Measurements from ENCODE around the gene ZFPM1. TPM values are rescaled to one million over a fixed set of nuclear protein-coding genes. Genes with fewer than 3 reads are reported as not detected.

ZFPM1 gene
- total RNA-seq, 2 experiments from 2014 or later = 15.0 to 18.0 TPM

DNA sequence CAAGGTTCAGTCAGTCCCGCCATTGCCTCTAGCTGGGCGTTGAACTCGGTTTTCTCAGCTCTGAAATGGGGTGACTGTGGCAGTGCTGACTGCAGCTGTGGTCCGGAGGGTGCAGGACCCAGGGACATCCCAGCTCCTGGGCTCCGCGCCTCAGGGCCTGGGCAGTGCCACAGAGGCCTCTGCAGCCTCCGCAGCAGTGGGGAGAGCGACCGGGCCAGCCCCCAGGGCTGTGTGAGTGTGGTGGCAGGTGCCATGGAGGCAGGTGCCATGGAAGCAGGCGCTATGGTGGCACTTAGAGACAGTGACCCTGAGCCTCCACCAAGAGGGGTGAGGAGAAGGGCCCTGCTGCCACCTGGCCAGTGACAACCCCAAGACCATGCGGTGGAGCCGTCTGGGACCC lies 39.4 kb upstream of the ZFPM1 start:
- Mint-ChIP-seq H3K4me3 (no peak overlapping the region), H3K27me3 (no peaks in the 10 kb centered on the region), H3K36me3 (ENCODE audit: low read depth) (no peaks in the 10 kb centered on the region), H3K4me1 (ENCODE audit: low read depth) (no peaks in the 10 kb centered on the region), H3K9me3 (no peaks in the 10 kb centered on the region), H3K27ac (no peak overlapping the region)
- intact Hi-C loops (cut with micrococcal nuclease) = no loop called here
- CTCF ChIA-PET = interaction anchor here (1.4 kb wide), 1 partner anchor 24 kb away, joined by 3 read pairs; no protein-coding TSS in a partner anchor
- TF ChIP-seq, protein P1, sequence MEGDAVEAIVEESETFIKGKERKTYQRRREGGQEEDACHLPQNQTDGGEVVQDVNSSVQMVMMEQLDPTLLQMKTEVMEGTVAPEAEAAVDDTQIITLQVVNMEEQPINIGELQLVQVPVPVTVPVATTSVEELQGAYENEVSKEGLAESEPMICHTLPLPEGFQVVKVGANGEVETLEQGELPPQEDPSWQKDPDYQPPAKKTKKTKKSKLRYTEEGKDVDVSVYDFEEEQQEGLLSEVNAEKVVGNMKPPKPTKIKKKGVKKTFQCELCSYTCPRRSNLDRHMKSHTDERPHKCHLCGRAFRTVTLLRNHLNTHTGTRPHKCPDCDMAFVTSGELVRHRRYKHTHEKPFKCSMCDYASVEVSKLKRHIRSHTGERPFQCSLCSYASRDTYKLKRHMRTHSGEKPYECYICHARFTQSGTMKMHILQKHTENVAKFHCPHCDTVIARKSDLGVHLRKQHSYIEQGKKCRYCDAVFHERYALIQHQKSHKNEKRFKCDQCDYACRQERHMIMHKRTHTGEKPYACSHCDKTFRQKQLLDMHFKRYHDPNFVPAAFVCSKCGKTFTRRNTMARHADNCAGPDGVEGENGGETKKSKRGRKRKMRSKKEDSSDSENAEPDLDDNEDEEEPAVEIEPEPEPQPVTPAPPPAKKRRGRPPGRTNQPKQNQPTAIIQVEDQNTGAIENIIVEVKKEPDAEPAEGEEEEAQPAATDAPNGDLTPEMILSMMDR (IDR thresholded peaks at IDR 0.05) = no peak
- POLR2A ChIA-PET = no interaction called here
- DNase-seq = no peak
- no peak for ATAC-seq

DNA sequence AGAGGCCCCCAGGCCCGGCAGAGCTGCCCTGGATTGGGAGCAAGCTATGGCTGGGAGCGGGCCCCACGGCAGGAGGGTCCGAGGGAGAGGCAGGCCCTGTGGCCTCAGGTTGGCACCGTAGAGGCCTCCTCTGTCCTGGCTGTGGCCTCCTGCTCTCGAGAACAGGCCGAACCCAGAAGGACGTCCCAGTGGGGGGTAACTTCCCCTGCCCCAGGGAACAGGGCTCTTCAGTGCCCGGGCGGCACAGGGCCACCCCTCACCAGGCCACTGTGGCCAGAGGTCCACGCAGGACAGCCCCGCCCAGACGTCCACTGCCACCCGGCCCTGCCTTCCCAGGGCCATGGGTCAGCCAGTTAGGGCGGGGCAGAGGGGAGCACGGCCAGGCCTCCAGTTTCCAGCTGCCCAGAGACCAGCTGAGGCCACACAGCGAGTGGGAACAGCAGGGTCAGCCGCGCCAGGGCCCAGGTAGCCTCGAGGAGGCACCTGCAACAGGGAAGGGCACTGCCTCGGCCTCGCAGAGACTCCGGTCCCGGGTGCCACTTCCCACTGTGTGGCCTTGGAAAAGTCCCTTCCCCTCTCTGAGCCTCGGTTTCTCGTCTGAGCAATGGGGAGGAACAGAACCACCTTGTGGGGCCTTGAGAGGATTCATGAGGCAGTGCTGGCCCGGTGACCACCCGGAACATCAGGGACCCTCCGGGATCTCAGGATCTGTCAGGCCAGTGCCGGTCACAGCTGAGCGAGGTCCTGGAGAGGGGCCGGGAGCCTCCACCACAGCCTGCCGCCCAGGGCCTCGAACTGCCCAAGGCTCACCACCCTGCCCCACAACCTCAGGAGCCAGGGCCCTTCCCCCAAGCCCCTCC lies 38.3 kb upstream of the ZFPM1 start:
- no peaks in the 10 kb centered on the region for H3K4me1 Mint-ChIP-seq (ENCODE audit: low read depth)
- no peak for DNase-seq
- H3K9me3 Mint-ChIP-seq = no peaks in the 10 kb centered on the region
- ChIA-PET POLR2A (no interaction called here), CTCF (interaction anchor here (1.4 kb wide), 1 partner anchor 23 kb away, joined by 3 read pairs; no protein-coding TSS in a partner anchor)
- TF ChIP-seq, protein P1 (IDR thresholded peaks at IDR 0.05) = no peak
- H3K4me3 Mint-ChIP-seq = no peak overlapping the region
- H3K27me3 Mint-ChIP-seq = no peaks in the 10 kb centered on the region
- intact Hi-C loops (cut with micrococcal nuclease) = no loop called here
- H3K36me3 Mint-ChIP-seq (ENCODE audit: low read depth) = no peaks in the 10 kb centered on the region
- ATAC-seq = no peak
- H3K27ac Mint-ChIP-seq = no peak overlapping the region

DNA sequence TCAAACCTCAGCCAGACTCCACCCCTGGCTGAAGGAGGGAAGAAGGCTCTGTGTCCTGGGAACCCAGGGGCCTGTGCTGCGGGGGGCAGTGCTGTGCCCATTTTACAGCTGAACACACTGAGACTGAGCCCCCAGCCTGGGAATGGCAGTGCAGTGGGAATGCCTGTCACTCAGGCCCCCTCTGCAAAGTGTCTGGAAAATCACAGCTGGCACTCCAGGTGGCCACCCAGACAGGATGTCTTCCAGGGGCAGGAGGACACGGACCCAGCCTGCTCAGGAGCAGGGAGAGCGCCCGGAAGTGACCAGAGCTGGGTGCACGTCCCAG lies 37.7 kb upstream of the ZFPM1 start:
- ChIA-PET POLR2A (no interaction called here), CTCF (no interaction called here)
- ATAC-seq = no peak
- TF ChIP-seq, protein P1 (IDR thresholded peaks at IDR 0.05) = no peak
- DNase-seq = no peak
- Mint-ChIP-seq H3K36me3 (ENCODE audit: low read depth) (no peaks in the 10 kb centered on the region), H3K4me1 (ENCODE audit: low read depth) (no peaks in the 10 kb centered on the region), H3K27me3 (no peaks in the 10 kb centered on the region), H3K9me3 (no peaks in the 10 kb centered on the region), H3K27ac (no peak overlapping the region), H3K4me3 (no peak overlapping the region)
- intact Hi-C loops (cut with micrococcal nuclease) = no loop called here

DNA sequence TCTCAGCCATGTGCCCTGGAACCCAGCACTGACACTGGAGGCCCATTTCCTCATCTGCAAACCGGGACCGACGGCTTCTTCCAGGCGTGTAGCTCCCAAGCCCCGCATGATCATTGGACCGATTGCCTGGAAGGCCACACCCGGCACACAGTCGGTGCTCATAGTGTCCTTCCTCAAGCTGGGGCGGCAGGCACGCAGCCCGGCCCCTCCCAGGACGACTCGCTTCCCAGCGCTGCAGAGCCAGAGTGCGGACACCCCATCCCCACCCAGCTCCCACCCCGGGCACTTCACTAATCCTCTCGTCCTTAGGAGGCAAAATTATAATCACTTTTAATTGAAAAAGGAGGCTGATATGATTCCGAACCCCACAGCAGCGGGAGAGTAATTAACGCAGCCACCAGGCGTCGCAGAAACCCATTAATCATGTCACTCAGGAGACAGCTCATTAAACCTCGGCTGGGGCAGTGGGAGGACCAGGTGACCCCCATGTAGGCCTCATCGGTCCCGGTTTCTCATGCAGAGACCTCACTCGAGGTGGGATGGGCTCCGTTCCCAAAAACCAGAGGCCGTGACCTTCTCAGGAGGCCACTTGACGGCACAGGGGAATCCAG lies 37.3 kb upstream of the ZFPM1 start:
- POLR2A ChIA-PET = interaction anchor here (0.6 kb wide), 1 partner anchor 765 kb away, joined by 3 read pairs; no protein-coding TSS in a partner anchor
- H3K36me3 Mint-ChIP-seq (ENCODE audit: low read depth) = no peaks in the 10 kb centered on the region
- no peaks in the 10 kb centered on the region for H3K4me1 Mint-ChIP-seq (ENCODE audit: low read depth)
- ATAC-seq (no peak), DNase-seq (no peak)
- no peak overlapping the region for H3K4me3 Mint-ChIP-seq
- intact Hi-C loops (cut with micrococcal nuclease) = no loop called here
- no peak overlapping the region for H3K27ac Mint-ChIP-seq
- TF ChIP-seq, protein P1 (IDR thresholded peaks at IDR 0.05) = no peak
- CTCF ChIA-PET = no interaction called here
- H3K9me3 Mint-ChIP-seq = no peaks in the 10 kb centered on the region
- H3K27me3 Mint-ChIP-seq = no peaks in the 10 kb centered on the region

DNA sequence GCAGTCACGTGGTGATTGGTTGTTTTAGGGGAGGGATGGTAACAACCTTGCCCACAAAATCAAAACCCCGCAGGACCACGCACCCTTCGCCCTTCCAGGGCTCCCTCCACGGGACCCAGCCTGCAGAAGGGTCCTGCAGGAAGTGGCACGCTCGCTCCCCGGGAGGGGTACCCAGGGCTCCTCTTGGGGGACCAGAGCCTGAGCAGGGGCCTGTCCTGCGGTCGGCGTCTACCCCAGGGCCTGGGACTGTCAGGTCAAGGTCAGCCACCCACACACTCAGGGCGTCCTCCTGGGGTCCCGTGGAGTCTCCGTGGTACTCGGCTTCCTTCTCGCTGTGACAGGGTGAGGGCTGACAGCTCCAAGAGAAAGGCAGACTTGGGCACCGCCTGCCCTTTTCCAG lies 36.4 kb upstream of the ZFPM1 start:
- Mint-ChIP-seq H3K4me1 (ENCODE audit: low read depth) (no peaks in the 10 kb centered on the region), H3K9me3 (no peaks in the 10 kb centered on the region), H3K4me3 (no peak overlapping the region), H3K27me3 (no peaks in the 10 kb centered on the region), H3K36me3 (ENCODE audit: low read depth) (no peaks in the 10 kb centered on the region), H3K27ac (no peak overlapping the region)
- POLR2A ChIA-PET = no interaction called here
- TF ChIP-seq, protein P1 (IDR thresholded peaks at IDR 0.05) = no peak
- DNase-seq (no peak), ATAC-seq (no peak)
- CTCF ChIA-PET = no interaction called here
- intact Hi-C loops (cut with micrococcal nuclease) = no loop called here

Data from activated CD8-positive, alpha-beta T cell treated with anti-CD3 and anti-CD28 coated beads for 36 hours (primary cell).